Fibroblast of lung (primary cell): Measurements from ENCODE around the gene ARHGAP42.

Source experiments
- CTCF ChIP-seq, 2 donors: IDR thresholded peaks in 1 of 2; conservative IDR thresholded peaks in 1 of 2; 1 replicate in 1 of 2; 2 replicates in 1 of 2; pipeline ENCODE4 v1.5.1; 2011 to 2012; ENCODE audit warnings: low read length in 2 of 2, control low read depth in 1 of 2, inconsistent platforms in 1 of 2, low read depth in 1 of 2, mild to moderate bottlenecking in 1 of 2
- EZH2 ChIP-seq: IDR thresholded peaks from 2 replicates; pipeline ENCODE4 v1.5.1; 2012; ENCODE audit warnings: low read length, control low read depth, mild to moderate bottlenecking; ENCODE audit errors: missing control alignments

- no peak for TF ChIP-seq CTCF (conservative IDR thresholded peaks at IDR 0.05 in 1 of 2, IDR thresholded peaks at IDR 0.05 in 1 of 2; ENCODE audit: low read depth in 1 of 2, low read length in 2 of 2)
- no peak for TF ChIP-seq EZH2
These were observed 15.6 kb upstream of the ARHGAP42 start for GRCh38 chr11:100671471-100671870.
